A673 (cell line): Measurements from ENCODE around the gene KANK3. TPM values are rescaled to one million over a fixed set of nuclear protein-coding genes. Genes with fewer than 3 reads are reported as not detected.
A peak's percentile ranks its signal among the peaks of the same experiment; 100 is the strongest.
"Not testable (repeated sequence)": the region's sequence is repeated elsewhere in the genome, so short reads cannot be mapped to it uniquely, and the experiment has no call there.

Source experiments
- BruUV-seq: library from RNA; stranded (reverse); fragments of 400-500 nt; replicated peaks from 2 replicates; lab custom pipeline; 2021; lab: Mats Ljungman, UMichigan
- CTCF ChIA-PET: fragments of 300-600 bp; sonication (Branson Sonifier 250); formaldehyde crosslinking; loops from one replicate; lab custom pipeline; 2022; ENCODE audit warnings: antibody characterized with exemption; lab: Charles Lee
- POLR2A ChIA-PET: fragments of 300-600 bp; sonication (Branson Sonifier 250); formaldehyde crosslinking; loops from one replicate; lab custom pipeline; 2022; ENCODE audit warnings: antibody characterized with exemption; ENCODE audit not compliant: low non-redundant PET; lab: Charles Lee
- DNase-seq: peaks from one replicate; pipeline ENCODE4 v3.0.0-alpha.2; 2015; ENCODE audit warnings: low spot score
- H3K27ac ChIP-seq: fragments of 200-600 bp; sonication (generic); 2 replicates; pipeline ENCODE4 v1.5.1; 2016; ENCODE audit warnings: mixed run types, low read depth, mild to moderate bottlenecking, mixed read lengths, antibody characterized with exemption, low read length; ENCODE audit not compliant: poor library complexity, severe bottlenecking
- H3K27me3 ChIP-seq: fragments of 200-600 bp; sonication (generic); replicated peaks from 2 replicates; pipeline ENCODE4 v1.6.1; 2017; ENCODE audit warnings: mixed run types, low read depth, mild to moderate bottlenecking, mixed read lengths, antibody characterized with exemption, low read length; ENCODE audit not compliant: insufficient read depth, poor library complexity
- H3K36me3 ChIP-seq: fragments of 200-600 bp; sonication (generic); 2 replicates; pipeline ENCODE4 v1.6.1; 2016; ENCODE audit warnings: mixed run types, mild to moderate bottlenecking, mixed read lengths, antibody characterized with exemption, low read length; ENCODE audit not compliant: insufficient read depth, poor library complexity, severe bottlenecking
- H3K4me1 ChIP-seq: fragments of 200-600 bp; sonication (generic); 2 replicates; pipeline ENCODE4 v1.6.1; 2017; ENCODE audit warnings: mixed run types, mild to moderate bottlenecking, mixed read lengths, antibody characterized with exemption, low read length; ENCODE audit not compliant: insufficient read depth, poor library complexity, severe bottlenecking
- H3K4me3 ChIP-seq: fragments of 200-600 bp; sonication (generic); 2 replicates; pipeline ENCODE4 v1.5.1; 2016; ENCODE audit warnings: low read depth, mixed run types, mild to moderate bottlenecking, mixed read lengths, low read length; ENCODE audit not compliant: poor library complexity, severe bottlenecking
- H3K9me3 ChIP-seq: fragments of 200-600 bp; sonication (generic); 2 replicates; pipeline ENCODE4 v1.6.1; 2016; ENCODE audit warnings: mixed run types, low read depth, mild to moderate bottlenecking, mixed read lengths, antibody characterized with exemption, low read length; ENCODE audit not compliant: poor library complexity, severe bottlenecking
- EZH2 ChIP-seq: fragments of 200-600 bp; sonication (generic); IDR thresholded peaks from 2 replicates; pipeline ENCODE4 v1.6.1; 2017; ENCODE audit warnings: borderline replicate concordance, low read depth, mild to moderate bottlenecking, mixed read lengths, antibody characterized with exemption, low read length; ENCODE audit not compliant: poor library complexity, severe bottlenecking
- intact Hi-C: fragments of 100-400 bp; cut with micrococcal nuclease; formaldehyde crosslinking; loops from one replicate; pipeline ENCODE4 v1.10.0; 2022; ENCODE audit not compliant: unreplicated experiment
- total RNA-seq: library from RNA; stranded (reverse); gene quantifications from 2 replicates; pipeline ENCODE4 v1.2.3, GENCODE V29; 2021
- TF ChIP-seq, protein P1 (sequence below): fragments of 300-800, 200-600 bp; sonication (generic); conservative IDR thresholded peaks from 2 replicates; pipeline ENCODE4 v1.5.1; 2017; ENCODE audit warnings: low read depth, mild to moderate bottlenecking, antibody characterized with exemption, low read length, moderate library complexity, mixed read lengths

KANK3 gene
- total RNA-seq, 1 experiment from 2014 or later: 0.73 TPM

GRCh38 chr19:8352134-8352827 lies 9.2 kb upstream of the KANK3 start:
- H3K4me3 ChIP-seq: peak overlapping the region; percentile 35
- CTCF ChIA-PET: interaction anchor here (0.5 to 0.6 kb wide), 4 partner anchors 28 to 377 kb away, joined by 6 to 10 read pairs (median 6); partner anchors contain the start of gene RAB11B
- intact Hi-C loops: loop anchor here (5.0 kb wide), 1 partner anchor 175 kb away; no protein-coding TSS in a partner anchor
- no peaks in the 10 kb centered on the region for H3K27me3 ChIP-seq
- peak overlapping the region; percentile 67 for H3K27ac ChIP-seq
- no peaks in the 10 kb centered on the region for H3K36me3 ChIP-seq
- POLR2A ChIA-PET: interaction anchor here (0.6 to 0.7 kb wide), 4 partner anchors 40 to 1438 kb away, joined by 7 to 12 read pairs (median 8); no protein-coding TSS in a partner anchor
- peak; percentile 85 for DNase-seq
- BruUV-seq: no TSS peak
- TF ChIP-seq, protein P1, sequence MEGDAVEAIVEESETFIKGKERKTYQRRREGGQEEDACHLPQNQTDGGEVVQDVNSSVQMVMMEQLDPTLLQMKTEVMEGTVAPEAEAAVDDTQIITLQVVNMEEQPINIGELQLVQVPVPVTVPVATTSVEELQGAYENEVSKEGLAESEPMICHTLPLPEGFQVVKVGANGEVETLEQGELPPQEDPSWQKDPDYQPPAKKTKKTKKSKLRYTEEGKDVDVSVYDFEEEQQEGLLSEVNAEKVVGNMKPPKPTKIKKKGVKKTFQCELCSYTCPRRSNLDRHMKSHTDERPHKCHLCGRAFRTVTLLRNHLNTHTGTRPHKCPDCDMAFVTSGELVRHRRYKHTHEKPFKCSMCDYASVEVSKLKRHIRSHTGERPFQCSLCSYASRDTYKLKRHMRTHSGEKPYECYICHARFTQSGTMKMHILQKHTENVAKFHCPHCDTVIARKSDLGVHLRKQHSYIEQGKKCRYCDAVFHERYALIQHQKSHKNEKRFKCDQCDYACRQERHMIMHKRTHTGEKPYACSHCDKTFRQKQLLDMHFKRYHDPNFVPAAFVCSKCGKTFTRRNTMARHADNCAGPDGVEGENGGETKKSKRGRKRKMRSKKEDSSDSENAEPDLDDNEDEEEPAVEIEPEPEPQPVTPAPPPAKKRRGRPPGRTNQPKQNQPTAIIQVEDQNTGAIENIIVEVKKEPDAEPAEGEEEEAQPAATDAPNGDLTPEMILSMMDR: no peak
- TF ChIP-seq EZH2: no peak
- peaks cover 26% of the 10 kb centered on the region for H3K4me1 ChIP-seq
- no peaks in the 10 kb centered on the region for H3K9me3 ChIP-seq

DNA sequence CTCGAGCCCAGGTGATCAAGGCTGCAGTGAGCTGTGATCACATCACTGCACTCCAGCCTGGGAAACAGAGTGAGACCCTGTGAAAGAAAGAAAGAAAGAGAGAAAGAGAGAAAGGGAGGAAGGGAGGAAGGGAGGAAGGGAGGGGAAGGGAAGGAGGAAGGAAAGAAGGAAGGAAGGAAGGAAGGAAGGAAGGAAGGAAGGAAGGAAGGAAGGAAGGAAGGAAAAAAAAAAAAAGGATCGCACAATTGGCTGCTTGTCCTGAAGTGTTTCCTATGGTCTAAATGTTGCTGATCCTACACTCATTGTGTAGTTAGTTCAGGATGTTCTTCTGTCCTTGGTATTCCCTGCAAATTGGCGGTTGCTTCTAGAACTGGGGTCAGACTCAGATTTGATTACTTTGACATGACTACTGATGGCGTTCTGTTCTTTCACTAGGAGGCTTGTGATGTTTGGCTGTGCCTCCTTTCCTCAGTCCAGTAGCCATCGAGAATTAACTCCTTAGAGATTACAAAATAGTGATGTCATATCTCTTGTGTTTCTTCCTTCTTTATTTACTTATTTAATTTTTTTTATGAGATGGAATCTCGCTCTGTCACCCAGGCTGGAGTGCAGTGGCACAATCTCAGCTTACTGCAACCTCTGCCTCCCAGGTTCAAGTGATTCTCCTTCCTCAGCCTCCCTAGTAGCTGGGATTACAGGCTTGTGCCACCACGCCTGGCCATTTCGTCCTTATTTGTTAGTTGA lies 6.7 kb upstream of the KANK3 start:
- H3K4me1 ChIP-seq: peaks cover 26% of the 10 kb centered on the region
- CTCF ChIA-PET, H3K9me3 ChIP-seq, H3K36me3 ChIP-seq, H3K27ac ChIP-seq, H3K27me3 ChIP-seq, BruUV-seq, H3K4me3 ChIP-seq, POLR2A ChIA-PET: not testable (repeated sequence)
- intact Hi-C loops: loop anchor here (5.0 kb wide), 1 partner anchor 178 kb away; no protein-coding TSS in a partner anchor
- peak; percentile 63 for DNase-seq

DNA sequence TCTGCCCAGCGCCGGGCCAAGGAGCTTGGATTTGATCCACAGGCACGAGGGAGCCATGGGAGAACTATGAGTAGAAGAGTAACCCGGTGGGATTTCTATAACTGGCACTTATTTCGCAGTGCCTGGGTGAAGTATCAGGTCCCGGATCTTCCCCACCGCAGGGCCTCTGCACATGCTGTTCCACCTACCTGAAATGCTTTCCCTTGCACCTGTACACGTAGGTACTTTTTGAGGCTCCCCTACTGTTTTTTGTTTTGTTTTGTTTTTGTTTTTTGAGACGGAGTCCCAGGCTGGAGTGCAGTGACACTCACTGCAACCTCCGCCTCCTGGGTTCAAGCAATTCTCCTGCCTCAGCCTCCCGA lies 402 bp upstream of the KANK3 start:
- POLR2A ChIA-PET: no interaction called here
- TF ChIP-seq EZH2: no peak
- TF ChIP-seq, protein P1: no peak
- DNase-seq: no peak
- CTCF ChIA-PET: interaction anchor here (0.7 kb wide), 1 partner anchor 19 kb away, joined by 5 read pairs; no protein-coding TSS in a partner anchor
- Histone ChIP-seq H3K27me3 (no peaks in the 10 kb centered on the region), H3K36me3 (no peaks in the 10 kb centered on the region), H3K9me3 (no peaks in the 10 kb centered on the region), H3K4me3 (peak overlapping the region; percentile 55), H3K27ac (no peak overlapping the region), H3K4me1 (no peaks in the 10 kb centered on the region)
- intact Hi-C loops: no loop called here
- no TSS peak for BruUV-seq
